ENCODE results near the gene TRIM62.
"Not testable (repeated sequence)": the region's sequence is repeated elsewhere in the genome, so short reads cannot be mapped to it uniquely, and the experiment has no call there.

Gene TRIM62

GRCh38 chr1:33158366-33158765, 23.5 kb downstream of the TRIM62 start:
- no peak for DNase-seq

- no peak for DNase-seq
Measured at GRCh38 chr1:33157131-33157530, 24.7 kb downstream of the TRIM62 start.

DNA sequence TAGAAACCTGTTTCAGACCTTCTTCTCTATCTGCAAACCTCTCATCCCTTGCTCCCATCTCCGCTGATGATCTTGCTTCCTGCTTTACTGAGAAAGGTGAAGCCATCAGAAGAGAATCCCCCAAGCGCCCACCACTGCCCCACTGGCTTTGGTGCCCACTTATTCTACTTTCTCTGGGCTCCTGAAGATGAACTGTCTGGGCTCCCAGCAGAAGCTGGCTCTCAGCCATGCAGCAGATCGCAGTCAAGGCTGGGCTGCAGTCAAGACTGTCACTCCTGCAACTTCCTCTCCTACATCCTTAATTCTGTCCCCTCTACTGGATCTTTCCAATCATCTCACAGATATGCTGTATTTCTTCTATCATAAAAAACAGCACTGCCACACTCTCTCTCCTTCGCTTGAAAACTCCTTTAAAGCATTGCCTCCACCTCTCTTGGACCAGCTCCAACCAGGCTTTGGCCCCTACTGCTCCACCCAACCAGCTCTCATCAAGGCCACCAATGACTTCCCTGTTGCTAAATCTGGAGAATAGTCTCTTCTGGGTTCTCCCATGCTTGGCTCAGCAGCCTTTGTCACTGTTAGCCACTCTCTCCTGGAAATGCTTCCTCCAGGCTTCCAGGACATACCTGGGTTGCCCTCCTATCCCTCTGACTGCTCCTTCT, 25.8 kb downstream of the TRIM62 start:
- DNase-seq = no peak

DNA sequence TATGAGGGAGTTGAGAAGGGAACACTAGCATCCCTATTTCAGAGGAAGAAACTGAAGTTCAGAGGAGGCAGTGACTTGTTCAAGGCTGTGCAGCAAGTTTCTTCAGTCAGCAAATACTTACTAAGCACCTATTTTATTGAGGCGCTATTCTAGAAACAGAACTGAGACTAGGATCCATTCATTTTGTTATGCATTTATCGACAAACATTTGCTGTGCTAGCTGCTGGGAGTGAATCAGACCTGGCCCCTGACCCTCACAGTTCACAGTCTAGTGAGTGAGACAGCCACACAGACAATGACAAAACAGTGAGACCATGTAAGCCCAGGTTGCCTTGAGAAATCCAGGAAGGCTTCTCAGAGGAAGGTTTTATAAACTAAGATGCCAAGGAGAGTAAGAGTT, 28.2 kb downstream of the TRIM62 start:
- no peak for DNase-seq

DNA sequence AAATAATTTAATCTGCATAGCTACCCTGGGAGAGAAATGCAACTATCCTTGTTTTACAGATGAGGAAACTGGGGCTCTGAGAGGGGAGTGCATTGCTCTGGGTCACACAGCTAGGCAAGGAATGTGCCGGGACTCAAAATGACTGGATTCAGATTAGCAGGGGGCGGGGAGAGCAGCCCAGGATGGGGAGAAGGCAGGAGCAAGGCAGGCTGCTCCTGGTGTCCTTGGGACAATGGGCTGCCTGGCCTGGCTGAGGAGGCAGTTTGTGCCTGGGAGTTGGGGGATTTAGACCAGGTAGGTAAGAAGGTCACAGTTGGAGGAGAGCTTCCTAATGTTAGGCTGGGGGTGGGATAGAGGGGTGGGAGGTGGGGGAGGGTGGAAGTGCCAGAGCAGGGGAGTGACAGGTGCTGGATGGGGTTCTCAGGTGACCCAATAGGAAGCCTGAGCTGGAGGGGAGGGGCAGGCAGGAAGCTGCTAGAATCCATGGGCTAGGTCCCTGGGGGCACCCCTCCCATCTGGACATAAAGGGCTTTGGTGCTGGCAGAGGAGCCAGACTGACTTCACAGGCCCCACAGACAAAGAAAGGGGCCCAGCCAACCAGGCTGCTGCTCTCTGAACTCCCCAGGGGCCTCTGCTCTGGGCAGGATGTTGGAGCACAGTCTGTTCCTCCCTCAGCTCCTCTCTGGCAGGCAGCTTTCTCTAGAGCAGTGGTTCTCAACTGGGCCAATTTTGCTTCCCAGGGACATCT, 29.0 kb downstream of the TRIM62 start:
- DNase-seq = no peak

- DNase-seq = no peak
Measured at GRCh38 chr1:33151116-33151515, 30.7 kb downstream of the TRIM62 start.

DNA sequence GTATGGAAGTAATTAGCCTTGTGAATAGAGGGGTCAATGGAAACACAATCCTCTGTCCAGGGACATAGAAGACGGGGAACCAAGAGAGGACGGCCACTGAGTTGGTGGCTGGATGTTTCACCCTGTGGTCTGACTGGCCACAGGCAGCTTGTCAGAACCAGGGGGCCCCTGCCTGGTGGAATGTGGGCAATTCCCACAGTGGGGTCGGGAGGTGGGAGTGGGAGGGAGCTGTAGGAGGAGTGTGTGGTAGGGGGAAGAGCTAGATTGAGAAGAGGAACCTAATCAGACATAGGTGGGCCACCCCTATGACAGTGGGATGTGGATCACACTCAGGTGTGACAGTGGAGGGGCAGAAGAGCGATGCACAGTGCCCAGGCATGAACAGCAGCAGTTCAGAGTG, 31.3 kb downstream of the TRIM62 start:
- DNase-seq = no peak

- DNase-seq = no peak
Measured at GRCh38 chr1:33149453-33150190, 32.2 kb downstream of the TRIM62 start.

- no peak for DNase-seq
Measured at GRCh38 chr1:33148615-33149014, 33.2 kb downstream of the TRIM62 start.

- no peak for DNase-seq
Measured at GRCh38 chr1:33147997-33148314, 33.9 kb downstream of the TRIM62 start.

DNA sequence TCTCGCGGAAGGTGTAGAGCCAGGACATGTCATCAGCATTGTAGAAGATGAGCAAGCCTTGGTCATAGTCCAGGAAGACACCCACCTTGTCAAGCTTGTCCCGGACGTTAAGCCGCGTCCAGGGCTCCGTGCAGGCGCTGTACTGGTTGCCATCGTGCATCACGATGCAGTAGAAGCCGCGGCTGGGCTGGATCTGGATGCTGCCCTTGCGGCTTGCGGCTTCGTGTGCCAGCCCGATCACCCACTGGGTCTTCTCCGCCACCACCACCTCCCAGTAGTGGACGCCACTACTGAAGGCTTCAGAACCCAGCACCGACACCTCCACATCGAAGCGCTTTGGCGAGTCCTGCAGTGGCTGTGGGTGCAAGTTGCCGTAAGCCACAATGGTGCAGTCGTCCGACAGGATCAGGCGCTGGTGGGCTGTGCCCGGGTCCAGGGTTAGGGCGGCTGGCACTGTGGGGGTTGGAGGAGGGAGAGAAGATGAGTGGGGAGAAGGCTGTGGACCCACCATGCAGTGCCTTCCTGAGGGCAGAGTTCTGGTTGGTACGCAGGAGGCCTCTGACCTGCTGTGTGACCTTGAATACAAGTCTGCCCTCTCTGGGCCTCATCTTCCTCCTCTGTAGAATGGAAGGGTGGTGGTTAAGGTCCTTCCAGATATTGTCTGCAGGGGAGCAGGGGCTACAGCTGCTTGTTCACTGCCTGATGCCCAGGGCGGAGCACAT, 34.4 kb downstream of the TRIM62 start:
- DNase-seq = no peak

DNA sequence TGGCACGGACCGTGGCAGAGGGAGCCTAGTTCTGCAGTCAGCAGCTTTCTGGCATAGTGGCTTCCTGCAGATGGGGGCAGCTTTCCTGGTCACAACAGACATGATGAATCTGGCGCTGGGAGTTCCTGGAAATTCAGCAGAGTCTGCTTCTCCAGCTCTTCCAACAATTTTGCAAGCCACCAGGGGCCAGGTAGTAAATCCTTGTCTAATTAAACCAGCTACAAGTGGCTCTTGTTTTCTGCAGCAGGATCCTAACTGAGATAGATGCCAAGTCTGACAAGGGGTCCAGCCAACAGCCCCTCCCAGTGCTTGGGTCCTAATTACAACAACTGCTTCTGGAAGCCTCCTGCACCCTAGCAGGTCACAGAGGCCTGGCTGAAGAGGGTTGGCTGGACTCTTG, 35.8 kb downstream of the TRIM62 start:
- no peak for DNase-seq

GRCh38 chr1:33143698-33144097, 38.1 kb downstream of the TRIM62 start:
- no peak for DNase-seq

DNA sequence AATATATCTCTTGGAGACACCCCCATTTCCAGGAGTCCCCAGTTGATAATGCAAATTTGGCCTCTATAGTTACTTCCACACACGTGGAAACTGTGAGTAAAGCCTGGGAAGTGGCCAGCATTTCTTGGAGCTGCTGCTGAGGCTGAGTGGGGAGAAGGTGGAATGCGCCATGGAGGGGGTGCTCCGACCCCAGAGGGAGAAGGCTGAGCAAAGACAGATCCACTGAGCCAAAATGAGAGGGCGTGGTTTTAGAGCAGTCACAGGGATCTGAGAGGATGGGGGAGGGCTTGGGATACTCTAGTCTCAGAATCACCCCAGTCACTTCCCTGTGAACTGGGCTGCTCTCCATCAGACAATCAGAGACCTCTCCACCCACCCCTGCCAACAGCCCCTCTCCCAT, 38.7 kb downstream of the TRIM62 start:
- no peak for DNase-seq

DNA sequence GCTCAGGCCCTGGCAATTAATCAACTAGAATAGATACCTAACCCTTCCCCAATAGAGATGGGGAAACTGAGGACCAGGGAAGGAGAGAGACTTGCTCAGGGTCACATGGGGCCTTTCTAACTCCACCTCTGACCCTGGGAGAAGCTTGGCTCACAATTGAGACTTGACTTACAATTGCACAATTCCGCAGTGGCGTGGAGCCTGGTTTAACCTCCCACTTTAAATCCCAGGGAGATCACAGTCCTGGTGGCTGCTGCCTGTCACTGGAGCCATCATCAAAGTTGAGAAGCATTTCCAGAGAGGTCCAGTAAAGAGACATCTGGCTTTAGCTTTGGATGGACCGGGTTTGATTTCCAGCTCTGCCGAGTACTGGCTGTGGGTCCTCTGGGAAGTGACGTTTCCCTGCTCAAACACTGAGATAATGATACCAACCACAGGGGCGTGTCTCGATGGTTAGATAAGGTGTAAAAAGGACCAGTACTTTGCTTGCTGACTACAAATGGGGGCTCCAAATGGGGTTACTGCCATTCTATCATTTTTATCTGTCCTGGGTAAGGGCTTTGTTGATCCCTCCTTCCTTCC, 39.3 kb downstream of the TRIM62 start:
- no peak for DNase-seq

DNA sequence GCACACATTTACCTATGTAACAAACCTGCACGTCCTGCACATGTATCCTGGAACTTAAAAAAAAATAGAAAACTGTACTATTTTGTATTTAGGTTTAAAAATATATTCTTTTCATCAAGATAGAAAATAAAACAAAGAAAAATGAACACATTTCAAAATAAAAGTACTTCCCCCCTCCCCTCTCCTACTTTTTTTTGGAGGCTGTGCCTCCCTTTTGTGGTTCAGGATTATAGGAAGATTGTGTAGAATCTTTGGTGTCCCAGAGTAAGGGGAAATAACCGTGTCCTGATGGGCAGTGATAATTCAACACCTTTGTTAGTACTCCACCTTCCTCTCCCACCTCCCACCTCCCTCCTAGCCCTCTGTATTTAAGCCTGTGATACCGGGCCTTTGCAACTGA, 40.1 kb downstream of the TRIM62 start:
- no peak for DNase-seq

- DNase-seq = no peak
Measured at GRCh38 chr1:33141216-33141615, 40.6 kb downstream of the TRIM62 start.

DNA sequence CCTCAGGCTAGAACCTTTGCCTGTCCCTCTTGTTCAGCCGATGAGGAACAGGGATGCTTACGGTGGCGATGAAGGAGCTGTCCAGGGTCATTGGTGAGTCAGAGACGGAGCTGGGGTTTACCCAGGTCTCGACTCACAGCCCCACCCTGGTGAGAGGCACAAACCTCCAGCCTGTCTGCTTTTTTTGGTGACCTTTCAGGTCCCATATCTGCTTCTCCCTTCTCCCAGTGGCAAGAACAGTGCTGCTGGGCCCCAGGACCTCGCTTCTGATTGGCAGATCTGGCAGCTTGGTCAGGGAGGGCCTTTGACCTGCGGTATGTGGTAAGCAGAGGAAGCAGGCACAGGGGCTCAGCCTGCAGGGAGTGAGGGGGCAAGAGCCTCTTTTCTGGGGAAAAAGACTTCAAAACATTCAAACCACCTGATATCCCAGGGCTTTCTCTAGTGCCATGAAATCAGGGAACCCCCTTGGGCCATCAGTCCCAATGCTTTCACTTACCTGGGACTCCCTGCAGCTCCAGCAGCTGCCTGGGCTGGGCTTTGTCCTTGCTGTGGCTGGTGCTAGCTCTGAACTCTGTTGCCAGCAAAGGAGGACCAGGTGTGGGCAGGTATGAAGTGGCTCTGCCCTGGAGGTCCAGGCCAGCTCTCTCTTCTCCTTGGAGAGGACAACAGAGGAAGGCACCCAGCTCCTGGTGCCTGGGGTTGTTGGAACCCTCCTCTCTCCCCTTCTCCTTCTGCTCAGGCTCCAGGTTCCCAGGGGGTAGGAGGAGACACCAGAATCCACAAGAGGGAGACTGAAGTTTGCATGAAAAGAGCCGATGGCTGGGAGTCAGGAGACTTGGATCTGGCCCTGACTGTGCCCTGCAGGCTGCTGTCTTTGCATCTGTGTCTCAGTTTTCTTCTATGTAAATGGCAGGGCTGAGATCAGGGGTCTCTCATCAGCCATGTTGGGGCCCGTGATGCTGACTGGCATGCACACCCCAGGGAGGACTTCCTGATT, 41.4 kb downstream of the TRIM62 start:
- DNase-seq = no peak

GRCh38 chr1:33137800-33138199, 44.0 kb downstream of the TRIM62 start:
- DNase-seq = peak; percentile 18

- not testable (repeated sequence) for DNase-seq
Measured at GRCh38 chr1:33136041-33136440, 45.8 kb downstream of the TRIM62 start.

GRCh38 chr1:33133478-33134105, 48.3 kb downstream of the TRIM62 start:
- no peak for DNase-seq

All from activated CD4-positive, alpha-beta T cell treated with anti-CD3 and anti-CD28 coated beads, Interleukin-2, amount 50 U/mL, for 16 hours (primary cell).